Peyer's patch (tissue), 4 donors: ENCODE data around the gene SFN.
"Not testable (repeated sequence)": the region's sequence is repeated elsewhere in the genome, so short reads cannot be mapped to it uniquely, and the experiment has no call there.

ENCODE experiments used
- CTCF ChIP-seq, 6 experiments: fragments of 450-650 bp in 4 of 6; fragments of 200-600 bp in 2 of 6; sonication (generic) in 1 of 6; IDR thresholded peaks; one replicate each; pipeline ENCODE4 v1.5.1; 2017 to 2019; ENCODE audit warnings: antibody characterized with exemption in 6 of 6, mild to moderate bottlenecking in 3 of 6, moderate library complexity in 1 of 6
- POLR2A ChIP-seq, 2 donors: fragments of 450-650 bp; IDR thresholded peaks; one replicate each; pipeline ENCODE4 v1.5.1; 2017; ENCODE audit warnings: antibody characterized with exemption in 2 of 2, mild to moderate bottlenecking in 2 of 2, moderate library complexity in 2 of 2

- TF ChIP-seq CTCF, POLR2A (IDR thresholded peaks at IDR 0.05): not testable (repeated sequence)
Measured at GRCh38 chr1:26881611-26882010, 18.7 kb downstream of the SFN start.
